Measurements from ENCODE around the gene FZD1. TPM values are rescaled to one million over a fixed set of nuclear protein-coding genes. Genes with fewer than 3 reads are reported as not detected.

Gene FZD1
- total and polyA plus RNA-seq, 2 experiments from 2014 or later = 11.2 to 14.9 TPM

- TF ChIP-seq CTCF (IDR thresholded peaks at IDR 0.05; ENCODE audit: low read depth, low read length) = no peak
- H3K27me3 ChIP-seq = no peaks in the 10 kb centered on the region
- no peak overlapping the region for H3K27ac ChIP-seq
- no peaks in the 10 kb centered on the region for H3K36me3 ChIP-seq
- no peaks in the 10 kb centered on the region for H3K4me1 ChIP-seq (ENCODE audit: low read depth)
- DNase-seq (ENCODE audit: low read depth in 1 of 2, low spot score in 1 of 2) = peak in 1 of 2 donors; percentile 85
- no peak overlapping the region for H3K4me3 ChIP-seq
- H3K9me3 ChIP-seq (ENCODE audit: low read depth) = no peaks in the 10 kb centered on the region
Measured at GRCh38 chr7:91240376-91240941, 23.8 kb upstream of the FZD1 start.

- peak; percentile 18 to 24 for DNase-seq (ENCODE audit: low read depth in 1 of 2, low spot score in 1 of 2)
- no peak for TF ChIP-seq CTCF (IDR thresholded peaks at IDR 0.05; ENCODE audit: low read depth, low read length)
- Histone ChIP-seq H3K4me1 (ENCODE audit: low read depth) (no peaks in the 10 kb centered on the region), H3K36me3 (no peaks in the 10 kb centered on the region), H3K4me3 (no peak overlapping the region), H3K9me3 (ENCODE audit: low read depth) (no peaks in the 10 kb centered on the region), H3K27ac (no peak overlapping the region), H3K27me3 (no peaks in the 10 kb centered on the region)
Measured at GRCh38 chr7:91242097-91242844, 22.0 kb upstream of the FZD1 start.

- Histone ChIP-seq H3K27ac (no peak overlapping the region), H3K27me3 (no peaks in the 10 kb centered on the region), H3K4me3 (no peak overlapping the region), H3K36me3 (no peaks in the 10 kb centered on the region), H3K9me3 (ENCODE audit: low read depth) (no peaks in the 10 kb centered on the region), H3K4me1 (ENCODE audit: low read depth) (no peaks in the 10 kb centered on the region)
- no peak for TF ChIP-seq CTCF (IDR thresholded peaks at IDR 0.05; ENCODE audit: low read depth, low read length)
- no peak for DNase-seq (ENCODE audit: low read depth in 1 of 2, low spot score in 1 of 2)
Measured at GRCh38 chr7:91243591-91244301, 20.5 kb upstream of the FZD1 start.

- Histone ChIP-seq H3K4me3 (no peak overlapping the region), H3K27me3 (no peaks in the 10 kb centered on the region), H3K36me3 (no peaks in the 10 kb centered on the region), H3K27ac (no peak overlapping the region), H3K4me1 (ENCODE audit: low read depth) (no peaks in the 10 kb centered on the region), H3K9me3 (ENCODE audit: low read depth) (no peaks in the 10 kb centered on the region)
- peak; percentile 16 for TF ChIP-seq CTCF (IDR thresholded peaks at IDR 0.05; ENCODE audit: low read depth, low read length)
- DNase-seq (ENCODE audit: low read depth in 1 of 2, low spot score in 1 of 2) = no peak
Measured at GRCh38 chr7:91247500-91247899, 16.7 kb upstream of the FZD1 start.

GRCh38 chr7:91248996-91249395 lies 15.2 kb upstream of the FZD1 start:
- DNase-seq (ENCODE audit: low read depth in 1 of 2, low spot score in 1 of 2) = peak; percentile 33 to 61
- Histone ChIP-seq H3K27ac (no peak overlapping the region), H3K9me3 (ENCODE audit: low read depth) (no peaks in the 10 kb centered on the region), H3K27me3 (no peaks in the 10 kb centered on the region), H3K4me1 (ENCODE audit: low read depth) (no peaks in the 10 kb centered on the region), H3K36me3 (no peaks in the 10 kb centered on the region), H3K4me3 (no peak overlapping the region)
- no peak for TF ChIP-seq CTCF (IDR thresholded peaks at IDR 0.05; ENCODE audit: low read depth, low read length)
